ENCODE results near the gene PI4KA.

- TF ChIP-seq NFIC (IDR thresholded peaks at IDR 0.05; ENCODE audit: low read length) (no peak), SKIL (CRISPR knock-in tag; IDR thresholded peaks at IDR 0.05; ENCODE audit: borderline replicate concordance) (no peak), ATF3 (CRISPR knock-in tag; IDR thresholded peaks at IDR 0.05) (no peak), EZH2 (conservative IDR thresholded peaks at IDR 0.05; ENCODE audit: low read depth, low read length) (no peak), NFKB2 (CRISPR knock-in tag; IDR thresholded peaks at IDR 0.05; ENCODE audit: borderline replicate concordance) (no peak), ZBTB1 (CRISPR knock-in tag; IDR thresholded peaks at IDR 0.05; ENCODE audit: borderline replicate concordance) (no peak), SIN3A (IDR thresholded peaks at IDR 0.05; ENCODE audit: borderline replicate concordance, low read depth, low read length) (no peak), GTF2F1 (IDR thresholded peaks at IDR 0.05; ENCODE audit: low read length) (no peak), ZFP91 (CRISPR knock-in tag; IDR thresholded peaks at IDR 0.05; ENCODE audit: borderline replicate concordance) (no peak), ARNTL (CRISPR knock-in tag; IDR thresholded peaks at IDR 0.05) (no peak), ZSCAN22 (CRISPR knock-in tag; IDR thresholded peaks at IDR 0.05) (no peak), RCOR2 (CRISPR knock-in tag; IDR thresholded peaks at IDR 0.05) (no peak), RFX1 (IDR thresholded peaks at IDR 0.05) (no peak), MAFK (conservative IDR thresholded peaks at IDR 0.05 in 1 of 2, IDR thresholded peaks at IDR 0.05 in 1 of 2; ENCODE audit: low read length in 2 of 2) (no peak)
Observed at GRCh38 chr22:20721409-20722218, 137.0 kb downstream of the PI4KA start.

Measured in HepG2 (cell line).